GM06990 (cell line): ENCODE results near the gene RPS6KA3.
"Not testable (repeated sequence)": the region's sequence is repeated elsewhere in the genome, so short reads cannot be mapped to it uniquely, and the experiment has no call there.

Source experiments
- DNase-seq: peaks from one replicate; pipeline ENCODE4 v3.0.0-alpha.2; 2011; ENCODE audit not compliant: insufficient read length; ENCODE audit errors: extremely low read depth
- H3K27me3 ChIP-seq: replicated peaks from 2 replicates; pipeline ENCODE4 v1.6.0; 2011; ENCODE audit warnings: low read length; ENCODE audit not compliant: control insufficient read depth, insufficient read depth
- H3K36me3 ChIP-seq: 2 replicates; pipeline ENCODE4 v1.5.1; 2011; ENCODE audit warnings: low read length; ENCODE audit not compliant: control insufficient read depth, insufficient read depth
- H3K4me3 ChIP-seq: replicated peaks from 2 replicates; pipeline ENCODE4 v1.5.1; 2011; ENCODE audit warnings: low read depth, mild to moderate bottlenecking, control low read depth, low read length
- TF ChIP-seq, protein P1 (sequence below): IDR thresholded peaks from 2 replicates; pipeline ENCODE4 v1.5.1; 2011; ENCODE audit warnings: low read length, control low read depth, mild to moderate bottlenecking, inconsistent platforms; ENCODE audit not compliant: insufficient read depth, poor library complexity, severe bottlenecking

The RPS6KA3 gene

DNA sequence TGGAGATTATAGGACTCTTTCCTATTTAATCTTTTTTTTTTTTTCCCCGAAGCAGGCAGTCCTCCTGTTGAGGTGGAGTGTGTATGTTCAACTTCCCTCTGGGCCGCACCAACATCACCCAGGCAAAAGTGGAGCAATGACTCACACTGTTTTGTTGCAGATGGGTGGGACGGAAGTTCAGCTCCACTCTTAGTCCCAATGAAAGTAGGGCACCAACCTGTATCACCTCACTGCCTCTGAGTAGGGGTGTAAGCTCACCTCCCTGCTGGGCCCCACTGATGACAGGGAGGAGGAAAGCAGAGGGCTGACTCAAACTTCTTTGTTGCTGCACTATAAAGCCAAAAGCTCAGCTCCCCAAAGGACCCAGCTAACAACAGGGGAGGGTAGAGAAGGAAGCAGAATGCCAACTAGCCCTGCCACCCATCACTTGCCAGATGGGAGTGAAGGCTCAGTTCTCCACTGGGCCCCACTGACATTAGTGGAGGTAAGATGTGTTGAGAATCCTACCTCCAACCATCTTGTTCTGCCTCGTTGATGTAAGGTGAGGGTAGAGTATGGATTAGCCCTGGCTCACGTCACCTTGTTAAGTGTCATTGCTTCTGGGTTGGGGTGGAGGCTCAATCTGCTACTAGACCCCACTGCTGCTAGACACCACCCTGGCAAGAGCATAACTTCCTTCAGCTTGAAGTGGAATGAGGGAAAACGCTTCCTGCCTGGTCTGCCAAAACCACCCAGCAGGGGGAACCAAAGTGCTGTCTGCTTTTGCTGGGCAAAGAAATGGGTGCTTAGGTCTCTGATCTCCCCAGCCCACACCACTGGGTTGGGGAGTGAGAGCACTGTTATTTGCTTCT is 14.1 kb downstream of the RPS6KA3 start:
- H3K27me3 ChIP-seq = no peaks in the 10 kb centered on the region
- H3K36me3 ChIP-seq = no peaks in the 10 kb centered on the region; the same call in 1 of the 2 replicates
- TF ChIP-seq, protein P1, sequence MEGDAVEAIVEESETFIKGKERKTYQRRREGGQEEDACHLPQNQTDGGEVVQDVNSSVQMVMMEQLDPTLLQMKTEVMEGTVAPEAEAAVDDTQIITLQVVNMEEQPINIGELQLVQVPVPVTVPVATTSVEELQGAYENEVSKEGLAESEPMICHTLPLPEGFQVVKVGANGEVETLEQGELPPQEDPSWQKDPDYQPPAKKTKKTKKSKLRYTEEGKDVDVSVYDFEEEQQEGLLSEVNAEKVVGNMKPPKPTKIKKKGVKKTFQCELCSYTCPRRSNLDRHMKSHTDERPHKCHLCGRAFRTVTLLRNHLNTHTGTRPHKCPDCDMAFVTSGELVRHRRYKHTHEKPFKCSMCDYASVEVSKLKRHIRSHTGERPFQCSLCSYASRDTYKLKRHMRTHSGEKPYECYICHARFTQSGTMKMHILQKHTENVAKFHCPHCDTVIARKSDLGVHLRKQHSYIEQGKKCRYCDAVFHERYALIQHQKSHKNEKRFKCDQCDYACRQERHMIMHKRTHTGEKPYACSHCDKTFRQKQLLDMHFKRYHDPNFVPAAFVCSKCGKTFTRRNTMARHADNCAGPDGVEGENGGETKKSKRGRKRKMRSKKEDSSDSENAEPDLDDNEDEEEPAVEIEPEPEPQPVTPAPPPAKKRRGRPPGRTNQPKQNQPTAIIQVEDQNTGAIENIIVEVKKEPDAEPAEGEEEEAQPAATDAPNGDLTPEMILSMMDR = peak; percentile 80
- no peak overlapping the region for H3K4me3 ChIP-seq
- DNase-seq = peak; percentile 26

DNA sequence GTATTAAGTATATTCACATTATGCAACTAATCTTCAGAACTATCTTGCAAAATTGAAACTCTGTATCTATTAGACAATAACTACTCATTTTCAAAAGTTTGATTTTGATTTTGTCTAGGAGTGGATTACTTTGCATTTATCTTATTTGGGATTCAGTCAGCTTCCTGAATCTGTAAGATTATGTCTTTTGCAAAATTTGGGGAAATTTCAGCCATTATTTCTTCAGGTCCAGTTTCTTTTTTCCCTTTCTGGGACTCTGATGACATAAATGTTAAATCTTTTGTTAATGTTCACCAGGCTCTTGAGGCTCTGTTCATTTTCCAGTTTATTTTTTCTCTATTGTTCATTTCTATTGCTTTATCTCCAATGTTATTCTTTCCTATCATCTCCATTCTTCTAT is 15.0 kb downstream of the RPS6KA3 start:
- no peak for DNase-seq
- Histone ChIP-seq H3K27me3 (no peaks in the 10 kb centered on the region), H3K36me3 (no peaks in the 10 kb centered on the region; the same call in 1 of the 2 replicates), H3K4me3 (no peak overlapping the region)
- TF ChIP-seq, protein P1 = no peak

DNA sequence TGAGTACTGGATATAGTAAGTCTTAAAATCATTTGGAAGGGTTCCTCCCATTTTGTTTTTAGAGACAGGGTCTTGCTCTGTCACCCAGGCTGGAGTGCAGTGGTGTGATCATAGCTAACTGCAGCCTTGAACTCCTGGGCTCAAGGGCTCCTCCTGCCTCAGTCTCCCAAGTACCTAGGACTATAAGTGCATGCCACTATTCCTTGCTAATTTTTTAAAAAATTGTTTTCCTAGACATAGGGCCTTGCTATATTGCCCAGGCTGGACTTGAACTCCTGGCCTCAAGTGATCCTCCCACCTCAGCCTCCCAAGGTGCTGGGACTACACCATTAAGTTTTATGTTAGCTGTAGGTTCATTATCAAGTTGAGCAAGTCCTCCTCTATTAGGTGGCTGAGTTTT is 16.6 kb downstream of the RPS6KA3 start:
- DNase-seq, H3K36me3 ChIP-seq, H3K27me3 ChIP-seq, H3K4me3 ChIP-seq: not testable (repeated sequence)

DNA sequence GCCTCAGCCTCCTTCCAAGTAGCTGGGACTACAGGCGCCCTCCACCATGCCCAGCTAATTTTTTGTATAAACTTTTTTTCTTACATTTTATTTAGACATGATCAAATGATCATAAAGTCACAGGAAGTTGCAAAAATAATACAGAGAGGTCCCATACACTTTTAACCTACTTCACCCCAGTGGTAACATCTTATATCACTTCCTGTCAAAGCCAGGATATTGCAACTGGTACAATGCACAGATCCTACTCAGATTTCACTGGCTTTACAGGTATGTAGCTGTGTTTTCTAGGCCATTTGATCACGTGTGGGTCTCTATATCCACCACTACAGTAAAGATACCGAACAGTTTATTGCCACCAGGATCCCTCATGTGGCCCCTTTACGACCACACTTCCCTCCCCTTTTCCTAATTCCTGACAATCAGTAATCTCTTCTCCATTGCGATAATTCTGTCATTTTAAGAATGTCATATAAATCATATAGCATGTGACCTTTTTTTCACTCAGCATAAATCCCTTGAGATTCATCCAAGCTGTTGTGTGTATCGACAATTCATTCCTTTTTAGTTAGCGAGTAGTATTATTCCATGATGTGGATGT is 18.0 kb downstream of the RPS6KA3 start:
- no peak overlapping the region for H3K4me3 ChIP-seq
- DNase-seq = no peak
- no peaks in the 10 kb centered on the region for H3K27me3 ChIP-seq
- TF ChIP-seq, protein P1 = no peak
- no peaks in the 10 kb centered on the region; the same call in 1 of the 2 replicates for H3K36me3 ChIP-seq

DNA sequence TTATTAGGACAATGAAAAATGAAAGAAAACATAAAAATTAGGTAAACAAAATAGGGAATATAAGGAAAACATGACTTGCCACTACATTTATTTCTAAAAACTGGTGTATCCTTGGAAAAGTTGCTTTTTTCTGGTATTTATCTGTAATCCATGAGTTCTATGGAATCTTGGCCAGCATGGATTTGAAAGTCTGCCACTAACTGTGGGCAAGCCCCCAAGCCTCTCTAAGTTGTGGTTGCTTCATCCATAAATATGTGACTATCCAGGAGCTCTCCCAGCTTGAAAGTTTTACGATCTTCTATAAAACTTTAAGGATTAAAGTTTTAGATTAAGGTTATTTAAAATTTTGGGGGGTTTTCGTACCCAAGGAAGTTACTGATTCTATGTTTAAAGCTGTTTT is 21.8 kb downstream of the RPS6KA3 start:
- DNase-seq = no peak
- TF ChIP-seq, protein P1 = no peak
- H3K4me3 ChIP-seq = no peak overlapping the region
- H3K27me3 ChIP-seq = no peaks in the 10 kb centered on the region
- no peaks in the 10 kb centered on the region for H3K36me3 ChIP-seq

DNA sequence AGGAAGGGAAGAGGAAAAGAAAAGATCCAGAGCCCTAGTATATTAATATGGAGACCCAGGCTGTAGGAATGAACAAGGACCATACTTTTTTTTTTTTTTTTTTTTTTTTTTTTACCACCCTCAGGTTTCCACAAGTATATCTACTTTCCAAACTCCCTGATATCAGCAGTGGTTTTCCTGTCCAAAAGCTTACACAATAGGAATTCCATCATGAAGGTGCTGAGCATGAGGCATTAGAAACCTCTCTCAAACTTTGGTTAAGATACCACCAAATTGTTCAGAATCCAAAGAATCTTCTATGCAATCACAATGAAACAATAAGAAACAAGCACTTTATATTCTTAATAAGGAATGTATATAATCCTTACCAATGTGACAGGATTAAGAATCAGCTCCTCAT is 26.5 kb downstream of the RPS6KA3 start:
- TF ChIP-seq, protein P1 = no peak
- Histone ChIP-seq H3K27me3 (no peaks in the 10 kb centered on the region), H3K4me3 (no peak overlapping the region), H3K36me3 (no peaks in the 10 kb centered on the region)
- DNase-seq = no peak
